HG03060 (cell line): ENCODE data around the gene TBC1D14.
"Not testable (repeated sequence)": the region's sequence is repeated elsewhere in the genome, so short reads cannot be mapped to it uniquely, and the experiment has no call there.

Source experiments
- ATAC-seq: cut with Tn5 transposase; IDR thresholded peaks from one replicate; pipeline ENCODE4 v1.9.1; 2021; ENCODE audit warnings: low read depth, moderate number of reproducible peaks; ENCODE audit not compliant: unreplicated experiment

The TBC1D14 gene

DNA sequence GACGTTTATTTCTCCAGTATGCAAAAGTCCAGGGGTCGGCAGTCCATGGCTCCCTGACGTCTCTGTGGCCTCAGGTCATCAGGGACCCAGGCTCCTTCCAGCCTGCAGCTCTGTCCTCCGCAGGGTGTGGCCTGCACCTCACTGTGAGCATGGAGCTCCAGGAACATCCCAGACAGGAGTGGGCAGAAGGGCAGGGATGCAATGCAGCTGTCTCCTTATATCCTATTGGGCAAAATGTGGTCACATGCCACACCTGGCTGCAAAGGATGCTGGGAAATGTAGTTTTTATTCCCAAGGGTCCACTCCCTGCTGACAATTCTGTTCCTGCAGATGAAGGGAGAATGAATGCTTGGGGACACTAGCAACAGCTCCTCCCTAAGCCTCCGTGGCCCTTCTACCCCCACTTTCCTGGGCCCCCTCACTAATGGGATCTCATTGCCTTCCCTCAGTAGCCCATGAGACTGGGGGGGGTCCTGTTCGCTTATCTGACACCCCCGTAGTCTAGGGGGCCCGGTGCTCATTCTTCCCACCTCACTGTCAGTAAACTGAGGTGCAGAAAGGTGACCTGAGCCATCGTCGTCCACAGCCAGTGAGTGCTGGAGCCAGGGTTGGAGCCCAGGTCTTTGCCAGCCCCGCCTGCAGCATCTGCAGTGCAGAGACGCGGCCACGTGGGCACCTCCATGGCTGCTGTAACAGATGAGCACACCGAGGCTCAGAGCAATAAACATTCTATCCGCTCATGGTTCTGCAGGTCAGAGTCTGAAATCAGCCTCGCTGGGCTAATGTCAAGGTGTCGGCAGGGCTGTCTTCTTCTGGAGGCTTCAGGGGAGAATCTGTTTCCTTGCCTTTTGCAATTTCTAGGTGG lies 164.1 kb downstream of the TBC1D14 start:
- no peak for ATAC-seq

DNA sequence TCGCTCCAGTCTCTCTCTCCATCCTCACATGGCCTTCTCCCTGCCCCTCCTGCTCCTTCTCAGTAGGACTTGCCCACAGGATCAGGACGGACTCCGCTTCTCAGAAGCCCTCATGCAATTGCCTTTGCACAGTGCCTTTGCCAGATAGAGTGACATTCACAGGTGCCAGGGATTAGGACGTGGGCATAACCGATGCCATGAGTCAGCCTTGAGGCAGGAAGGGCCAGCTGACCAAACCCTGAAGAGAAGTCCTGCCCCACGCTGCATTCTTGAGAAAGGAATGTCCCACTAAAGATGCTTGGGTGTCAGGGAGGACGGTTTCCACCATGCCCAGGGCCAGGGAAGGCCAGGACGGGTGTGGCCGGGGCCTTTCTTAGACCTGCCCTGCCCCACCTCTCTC lies 164.8 kb downstream of the TBC1D14 start:
- no peak for ATAC-seq

DNA sequence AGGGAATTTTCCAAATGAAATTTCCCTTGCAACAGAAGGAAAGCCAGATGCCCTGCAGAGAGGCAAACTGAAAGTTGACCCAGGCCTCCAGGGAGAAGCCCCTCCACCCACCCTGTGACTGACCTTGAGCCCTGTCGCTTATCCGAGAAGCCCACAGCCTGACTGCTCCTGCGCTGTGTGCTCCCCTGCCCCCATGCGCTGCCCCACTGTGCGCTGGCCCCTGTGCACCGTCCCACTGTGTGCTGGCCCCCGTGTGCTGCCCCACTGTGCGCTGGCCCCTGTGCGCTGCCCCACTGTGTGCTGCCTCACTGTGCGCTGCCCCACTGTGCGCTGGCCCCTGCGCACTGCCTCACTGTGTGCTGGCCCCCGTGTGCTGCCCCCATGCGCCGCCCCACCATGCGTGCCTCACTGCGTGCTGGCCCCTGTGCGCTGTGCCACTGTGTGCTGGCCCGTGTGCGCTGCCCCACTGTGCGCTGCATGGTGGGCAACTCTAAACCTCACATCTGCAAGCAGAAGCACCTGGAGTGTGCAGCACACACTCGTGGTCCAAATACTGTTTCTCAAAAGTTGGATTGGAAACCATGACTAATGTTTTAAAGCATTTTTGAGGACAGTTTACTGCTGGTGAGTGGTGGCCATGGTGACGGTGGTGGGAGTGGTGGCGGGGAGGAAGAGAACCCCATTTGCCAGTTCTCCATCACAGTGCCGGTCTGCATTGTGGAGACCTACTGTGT lies 166.5 kb downstream of the TBC1D14 start:
- ATAC-seq: no peak

DNA sequence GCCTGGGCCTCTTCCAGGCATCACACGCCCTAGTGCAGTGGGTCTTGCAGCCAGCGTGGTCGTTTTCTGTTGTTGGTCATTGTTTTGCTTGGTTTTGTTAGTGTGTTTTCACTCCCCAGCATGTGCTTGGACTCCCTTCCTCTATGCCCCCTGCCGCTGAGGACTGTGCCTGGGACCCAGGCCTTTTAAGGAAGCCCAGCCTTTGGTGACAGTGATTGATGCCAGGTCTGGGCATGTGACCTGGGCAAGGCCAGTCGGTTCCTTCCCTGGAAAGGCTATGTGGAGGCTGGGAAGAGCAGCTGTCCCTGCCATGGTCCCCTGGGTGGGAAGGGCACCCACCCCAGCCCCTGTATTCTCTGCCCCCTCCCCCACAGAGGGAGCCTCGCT lies 167.1 kb downstream of the TBC1D14 start:
- no peak for ATAC-seq

DNA sequence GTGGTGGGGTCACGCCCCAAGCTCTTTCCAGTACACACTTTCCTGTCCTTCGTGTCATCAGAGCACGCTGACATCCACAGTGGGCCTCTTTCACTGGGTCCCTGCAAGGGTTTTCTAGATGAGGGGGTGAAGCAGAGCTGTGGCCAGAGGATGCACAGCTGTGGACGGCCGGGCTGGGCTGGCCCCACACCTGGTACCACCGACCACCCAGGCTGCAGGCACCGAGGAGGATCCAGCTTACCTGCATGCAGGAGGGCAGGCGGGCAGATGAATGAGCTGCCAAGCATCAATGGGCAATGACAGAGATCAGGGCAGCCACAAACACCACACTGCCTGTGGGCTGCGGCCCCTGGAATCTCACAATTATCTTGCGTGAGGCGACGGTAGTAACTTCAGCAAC lies 167.7 kb downstream of the TBC1D14 start:
- no peak for ATAC-seq

DNA sequence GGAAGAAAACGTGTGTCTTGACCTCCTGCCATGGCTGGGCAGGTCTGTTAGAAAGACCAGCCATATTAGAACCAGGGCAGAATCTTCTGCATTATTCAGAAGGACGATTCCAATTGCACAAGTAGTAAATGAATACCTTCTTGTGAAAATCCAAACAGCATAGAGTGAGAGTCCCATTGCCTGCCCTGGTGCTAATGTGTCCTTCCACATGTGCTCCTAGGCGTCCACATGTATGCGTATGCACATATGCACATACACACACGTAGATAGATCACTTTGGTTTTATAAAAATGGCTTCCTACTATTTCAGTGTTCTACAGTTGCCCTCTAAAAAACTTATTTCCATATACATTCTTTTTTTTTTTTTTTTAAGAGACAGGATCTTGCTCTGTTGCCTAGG lies 168.4 kb downstream of the TBC1D14 start:
- no peak for ATAC-seq

DNA sequence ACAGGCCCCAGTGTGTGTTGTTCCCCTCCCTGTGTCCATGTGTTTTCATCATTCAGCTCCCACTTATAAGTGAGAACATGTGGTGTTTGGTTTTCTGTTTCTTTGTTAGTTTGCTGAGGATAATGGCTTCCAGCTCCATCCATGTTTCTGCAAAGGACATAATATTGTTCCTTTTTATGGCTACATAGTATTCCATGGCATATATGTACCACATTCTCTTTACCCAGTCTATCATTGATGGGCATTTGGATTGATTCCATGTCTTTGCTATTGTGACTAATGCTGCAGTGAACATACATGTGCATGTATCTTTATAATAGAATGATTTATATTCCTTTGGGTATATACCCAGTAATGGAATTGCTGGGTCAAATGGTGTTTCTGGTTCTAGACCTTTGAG lies 169.9 kb downstream of the TBC1D14 start:
- ATAC-seq: not testable (repeated sequence)

DNA sequence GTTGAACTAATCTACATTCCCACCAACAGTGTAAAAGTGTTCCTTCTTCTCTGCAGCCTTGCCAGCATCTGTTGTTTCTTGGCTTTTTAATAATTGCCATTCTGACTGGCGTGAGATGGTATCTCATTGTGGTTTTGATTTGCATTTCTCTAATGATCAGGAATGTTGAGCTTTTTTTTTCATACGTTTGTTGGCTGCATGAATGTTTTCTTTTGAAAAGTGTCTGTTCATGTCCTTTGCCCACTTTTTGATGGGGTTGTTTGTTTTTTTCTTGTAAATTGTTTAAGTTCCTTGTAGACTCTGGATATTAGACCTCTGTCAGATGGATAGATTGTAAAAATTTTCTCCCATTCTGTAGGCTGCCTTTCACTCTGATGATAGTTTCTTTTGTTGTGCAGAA lies 170.3 kb downstream of the TBC1D14 start:
- not testable (repeated sequence) for ATAC-seq
